SK-N-SH (cell line): ENCODE measurements around the gene ZRANB3.

Source experiments
- GABPA ChIP-seq: IDR thresholded peaks from 2 replicates; pipeline ENCODE4 v1.4.0; 2012; ENCODE audit warnings: low read depth, mild to moderate bottlenecking
- YY1 ChIP-seq: IDR thresholded peaks from 2 replicates; pipeline ENCODE4 v1.4.0; 2012; ENCODE audit warnings: low read depth, mild to moderate bottlenecking
- TF ChIP-seq, protein P1 (sequence below): fragments of 200-600 bp; sonication (generic); IDR thresholded peaks from 2 replicates; pipeline ENCODE4 v1.6.1; 2017; ENCODE audit warnings: antibody characterized with exemption, mild to moderate bottlenecking, moderate library complexity

DNA sequence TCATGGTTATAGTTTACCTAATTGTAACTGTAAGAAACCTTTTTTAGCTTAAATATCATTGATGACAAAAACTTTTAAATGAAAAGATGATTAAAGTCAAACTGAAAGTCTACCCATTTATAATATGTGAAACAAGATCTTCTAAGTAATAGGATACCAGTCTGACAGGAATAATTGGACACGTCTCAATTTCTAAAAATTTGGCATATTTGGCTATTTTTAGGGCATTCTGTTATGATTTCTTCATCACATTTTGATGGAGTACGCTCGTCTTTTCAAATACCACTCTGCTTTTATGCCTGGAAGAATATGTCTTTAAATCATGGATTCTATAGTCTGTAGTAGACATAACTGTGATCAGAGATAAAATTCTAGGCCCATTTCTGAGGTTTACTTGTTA is 1.6 kb upstream of the ZRANB3 start:
- TF ChIP-seq YY1 (no peak), GABPA (no peak)
- TF ChIP-seq, protein P1, sequence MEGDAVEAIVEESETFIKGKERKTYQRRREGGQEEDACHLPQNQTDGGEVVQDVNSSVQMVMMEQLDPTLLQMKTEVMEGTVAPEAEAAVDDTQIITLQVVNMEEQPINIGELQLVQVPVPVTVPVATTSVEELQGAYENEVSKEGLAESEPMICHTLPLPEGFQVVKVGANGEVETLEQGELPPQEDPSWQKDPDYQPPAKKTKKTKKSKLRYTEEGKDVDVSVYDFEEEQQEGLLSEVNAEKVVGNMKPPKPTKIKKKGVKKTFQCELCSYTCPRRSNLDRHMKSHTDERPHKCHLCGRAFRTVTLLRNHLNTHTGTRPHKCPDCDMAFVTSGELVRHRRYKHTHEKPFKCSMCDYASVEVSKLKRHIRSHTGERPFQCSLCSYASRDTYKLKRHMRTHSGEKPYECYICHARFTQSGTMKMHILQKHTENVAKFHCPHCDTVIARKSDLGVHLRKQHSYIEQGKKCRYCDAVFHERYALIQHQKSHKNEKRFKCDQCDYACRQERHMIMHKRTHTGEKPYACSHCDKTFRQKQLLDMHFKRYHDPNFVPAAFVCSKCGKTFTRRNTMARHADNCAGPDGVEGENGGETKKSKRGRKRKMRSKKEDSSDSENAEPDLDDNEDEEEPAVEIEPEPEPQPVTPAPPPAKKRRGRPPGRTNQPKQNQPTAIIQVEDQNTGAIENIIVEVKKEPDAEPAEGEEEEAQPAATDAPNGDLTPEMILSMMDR = no peak
